ENCODE results near the gene MRPL38.
A peak's percentile ranks its signal among the peaks of the same experiment; 100 is the strongest.
"Not testable (repeated sequence)": the region's sequence is repeated elsewhere in the genome, so short reads cannot be mapped to it uniquely, and the experiment has no call there.

The MRPL38 gene

DNA sequence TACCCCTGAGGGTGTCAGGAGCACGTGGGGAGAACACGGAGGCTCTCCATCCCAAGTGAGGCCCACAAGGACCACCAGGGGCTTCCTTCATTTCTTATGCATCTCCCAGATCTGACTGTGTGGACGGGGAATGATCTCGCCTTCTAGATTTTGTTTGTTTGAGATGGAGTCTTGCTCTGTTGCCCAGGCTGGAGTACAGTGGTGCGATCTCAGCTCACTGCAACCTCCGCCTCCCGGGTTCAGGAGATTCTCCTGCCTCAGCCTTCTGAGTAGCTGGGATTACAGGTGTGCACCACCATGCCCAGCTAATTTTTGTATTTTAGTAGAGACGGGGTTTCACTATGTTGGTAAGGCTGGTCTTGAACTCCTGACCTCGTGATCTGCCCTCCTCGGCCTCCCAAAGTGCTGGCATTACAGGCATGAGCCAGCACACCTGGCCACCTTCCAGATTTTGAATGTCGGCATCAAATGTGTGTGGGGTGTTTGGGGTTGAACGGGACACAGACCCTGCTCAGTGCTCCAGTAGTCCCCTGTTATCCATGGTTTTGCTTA, 35.9 kb downstream of the MRPL38 start:
- DNase-seq; H3K27ac Mint-ChIP-seq; H3K9me3 Mint-ChIP-seq; ATAC-seq; H3K4me3 Mint-ChIP-seq; H3K27me3 Mint-ChIP-seq; H3K36me3 Mint-ChIP-seq (ENCODE audit: low read depth): not testable (repeated sequence)
- peaks cover 20% of the 10 kb centered on the region for H3K4me1 Mint-ChIP-seq

DNA sequence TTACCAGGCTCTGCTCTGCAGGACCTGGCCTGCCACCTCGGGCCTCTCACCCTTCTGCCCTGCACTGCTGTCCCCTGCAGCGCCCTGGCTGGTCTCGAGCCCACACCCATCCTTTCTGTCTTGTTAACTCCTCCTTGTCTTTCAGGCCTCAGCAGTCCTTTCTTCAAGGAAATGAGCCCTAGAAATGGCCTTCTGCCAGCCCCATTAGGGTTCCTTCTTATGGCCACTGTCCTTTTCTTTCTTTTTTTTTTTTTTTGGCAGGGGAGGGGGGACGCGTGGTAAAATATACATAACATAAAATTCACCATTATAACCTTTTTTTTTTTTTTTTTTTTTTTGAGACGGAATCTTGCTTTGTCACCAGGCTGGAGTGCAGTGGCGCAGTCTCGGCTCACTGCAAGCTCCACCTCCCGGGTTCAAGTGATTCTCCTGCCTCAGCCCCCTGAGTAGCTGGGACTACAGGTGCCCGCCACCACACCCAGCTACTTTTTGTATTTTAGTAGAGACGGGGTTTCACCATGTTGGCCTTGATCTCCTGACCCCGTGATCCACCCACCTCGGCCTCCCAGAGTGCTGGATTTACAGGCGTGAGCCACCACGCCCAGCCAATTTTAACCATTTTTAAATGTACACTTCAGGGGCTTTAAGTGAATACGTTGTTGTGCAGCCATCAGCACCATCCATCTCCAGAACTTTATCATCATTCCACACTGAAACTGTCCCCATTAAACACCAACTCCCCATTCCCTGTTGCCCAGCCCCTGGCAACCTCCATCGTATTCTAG, 39.1 kb downstream of the MRPL38 start:
- H3K4me3 Mint-ChIP-seq; ATAC-seq; H3K36me3 Mint-ChIP-seq (ENCODE audit: low read depth); H3K27me3 Mint-ChIP-seq; DNase-seq; H3K27ac Mint-ChIP-seq; H3K9me3 Mint-ChIP-seq: not testable (repeated sequence)
- peaks cover 21% of the 10 kb centered on the region for H3K4me1 Mint-ChIP-seq

DNA sequence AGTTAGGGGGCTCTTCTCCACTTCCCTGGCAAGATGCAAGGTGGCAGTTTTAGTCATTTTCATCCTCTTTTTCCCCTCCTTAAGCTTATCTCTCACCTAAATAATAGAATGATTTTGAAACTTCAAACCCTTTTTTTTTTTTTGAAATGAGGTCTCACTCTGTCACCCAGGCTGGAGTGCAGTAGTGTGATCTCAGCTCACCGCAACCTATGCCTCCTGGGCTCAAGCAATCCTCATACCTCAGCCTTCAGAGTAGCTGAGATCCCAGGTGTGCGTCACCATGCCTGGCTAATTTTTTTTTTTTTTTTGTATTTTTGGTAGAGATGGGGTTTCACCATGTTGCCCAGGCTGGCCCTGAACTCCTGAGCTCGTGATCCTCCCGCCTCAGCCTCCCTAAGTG, 39.8 kb downstream of the MRPL38 start:
- not testable (repeated sequence) for H3K4me3 Mint-ChIP-seq; H3K27me3 Mint-ChIP-seq; DNase-seq; H3K36me3 Mint-ChIP-seq (ENCODE audit: low read depth); H3K9me3 Mint-ChIP-seq
- Mint-ChIP-seq H3K4me1 (peaks cover 21% of the 10 kb centered on the region), H3K27ac (peak overlapping the region; percentile 44)
- ATAC-seq = peak; percentile 11

DNA sequence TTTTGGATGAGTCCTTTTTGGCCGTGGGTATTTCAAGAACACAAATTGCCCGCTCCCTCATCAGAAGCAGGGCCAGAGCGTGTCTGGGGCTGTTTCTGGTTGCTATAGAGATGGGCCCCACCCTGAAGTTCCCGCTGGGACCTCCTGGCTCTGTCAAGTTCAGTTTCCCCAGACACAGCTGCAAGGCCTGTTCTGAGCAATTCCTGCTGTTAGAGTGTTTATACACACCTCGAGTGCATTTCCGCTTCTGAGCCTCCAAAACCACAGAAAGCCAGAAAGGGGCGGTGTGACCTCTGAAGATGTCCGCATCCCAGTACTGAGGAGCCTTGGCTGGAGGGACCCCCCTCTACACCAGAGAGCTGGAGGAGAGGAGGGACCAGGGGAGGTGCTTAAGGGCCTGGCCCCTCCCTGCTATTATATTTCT, 40.2 kb downstream of the MRPL38 start:
- H3K27me3 Mint-ChIP-seq = no peaks in the 10 kb centered on the region
- H3K4me3 Mint-ChIP-seq = peak overlapping the region; percentile 6
- ATAC-seq = peak; percentile 74
- peaks cover 23% of the 10 kb centered on the region for H3K4me1 Mint-ChIP-seq
- no peaks in the 10 kb centered on the region for H3K9me3 Mint-ChIP-seq
- no peaks in the 10 kb centered on the region for H3K36me3 Mint-ChIP-seq (ENCODE audit: low read depth)
- H3K27ac Mint-ChIP-seq = peak overlapping the region; percentile 44
- DNase-seq = peak; percentile 46

DNA sequence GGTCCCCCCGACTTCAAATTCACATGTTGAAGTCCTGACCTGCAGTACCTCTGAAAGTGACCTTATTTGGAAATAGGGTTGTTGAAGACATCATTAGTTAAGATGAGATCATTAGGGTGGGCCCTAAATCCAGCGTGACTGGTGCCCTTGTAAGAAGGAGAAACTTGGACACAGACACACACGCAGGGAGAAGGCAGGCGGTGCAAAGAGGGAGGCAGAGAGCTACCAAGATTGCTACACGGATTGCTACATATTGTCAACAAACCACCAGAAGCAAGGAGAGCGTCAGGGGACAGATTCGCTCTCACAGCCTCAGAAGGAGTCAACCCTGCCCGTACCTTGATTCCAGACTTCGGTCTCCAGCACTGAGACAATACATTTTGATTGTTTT, 42.8 kb downstream of the MRPL38 start:
- DNase-seq (no peak), ATAC-seq (no peak)
- Mint-ChIP-seq H3K36me3 (ENCODE audit: low read depth) (no peaks in the 10 kb centered on the region), H3K27ac (no peak overlapping the region), H3K9me3 (no peaks in the 10 kb centered on the region), H3K4me1 (peaks cover 39% of the 10 kb centered on the region), H3K27me3 (no peaks in the 10 kb centered on the region), H3K4me3 (no peak overlapping the region)

DNA sequence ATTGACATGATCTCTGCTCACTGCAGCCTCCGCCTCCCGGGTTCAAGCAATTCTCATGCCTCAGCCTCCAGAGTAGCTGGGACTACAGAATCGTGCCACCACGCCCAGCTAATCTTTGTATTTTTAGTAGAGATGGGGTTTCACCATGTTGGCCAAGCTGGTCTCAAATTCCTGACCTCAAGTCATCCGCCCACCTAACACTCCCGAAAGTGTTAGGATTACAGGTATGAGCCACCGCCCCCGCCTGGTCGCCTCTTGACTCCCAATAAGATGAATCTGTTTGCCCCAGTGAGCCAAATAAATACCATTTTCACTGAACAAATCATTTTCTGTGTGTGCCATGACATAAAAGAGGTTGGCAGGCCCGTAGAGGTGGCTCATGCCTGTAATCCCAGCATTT, 45.3 kb downstream of the MRPL38 start:
- DNase-seq; H3K27ac Mint-ChIP-seq; H3K4me3 Mint-ChIP-seq; H3K36me3 Mint-ChIP-seq (ENCODE audit: low read depth); H3K27me3 Mint-ChIP-seq; ATAC-seq; H3K9me3 Mint-ChIP-seq: not testable (repeated sequence)
- peaks cover 34% of the 10 kb centered on the region for H3K4me1 Mint-ChIP-seq

DNA sequence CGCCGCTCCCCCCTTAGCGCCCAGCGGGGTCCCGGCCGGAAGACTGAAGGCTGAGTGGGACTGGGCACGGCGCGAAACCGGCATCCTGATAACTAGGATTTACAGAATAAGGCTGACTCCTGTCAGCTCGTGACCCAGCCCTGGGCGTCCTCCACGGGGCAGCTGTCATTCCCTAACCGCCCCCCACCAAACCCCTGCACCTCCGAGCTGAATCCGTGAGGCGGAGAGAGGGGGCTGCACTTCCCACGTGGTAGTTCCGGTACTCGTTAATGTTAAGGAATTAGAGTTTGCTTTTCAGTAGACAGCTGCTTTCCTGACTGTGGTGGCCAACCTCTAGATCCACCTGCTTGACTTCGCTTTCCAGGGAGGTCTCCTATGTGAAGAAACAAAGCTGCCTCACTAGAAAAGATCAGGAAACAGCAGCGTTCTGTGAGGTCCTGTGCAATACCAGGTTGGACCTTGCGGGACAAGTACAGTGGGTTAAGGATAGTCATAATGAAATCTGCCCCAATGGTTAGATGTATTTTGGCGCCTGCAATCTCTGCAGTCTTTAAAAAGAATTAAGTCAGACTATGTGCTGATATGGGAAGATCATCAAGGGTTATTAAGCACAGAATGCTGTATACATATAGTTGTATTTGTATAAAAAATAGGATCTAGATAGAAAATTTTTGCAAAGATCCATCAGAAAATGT, 48.5 kb downstream of the MRPL38 start:
- no peaks in the 10 kb centered on the region for H3K27me3 Mint-ChIP-seq
- H3K36me3 Mint-ChIP-seq (ENCODE audit: low read depth) = no peaks in the 10 kb centered on the region
- peak; percentile 63 for DNase-seq
- peak overlapping the region; percentile 90 for H3K27ac Mint-ChIP-seq
- peaks cover 40% of the 10 kb centered on the region for H3K4me1 Mint-ChIP-seq
- no peak overlapping the region for H3K4me3 Mint-ChIP-seq
- ATAC-seq = no peak
- H3K9me3 Mint-ChIP-seq = no peaks in the 10 kb centered on the region

DNA sequence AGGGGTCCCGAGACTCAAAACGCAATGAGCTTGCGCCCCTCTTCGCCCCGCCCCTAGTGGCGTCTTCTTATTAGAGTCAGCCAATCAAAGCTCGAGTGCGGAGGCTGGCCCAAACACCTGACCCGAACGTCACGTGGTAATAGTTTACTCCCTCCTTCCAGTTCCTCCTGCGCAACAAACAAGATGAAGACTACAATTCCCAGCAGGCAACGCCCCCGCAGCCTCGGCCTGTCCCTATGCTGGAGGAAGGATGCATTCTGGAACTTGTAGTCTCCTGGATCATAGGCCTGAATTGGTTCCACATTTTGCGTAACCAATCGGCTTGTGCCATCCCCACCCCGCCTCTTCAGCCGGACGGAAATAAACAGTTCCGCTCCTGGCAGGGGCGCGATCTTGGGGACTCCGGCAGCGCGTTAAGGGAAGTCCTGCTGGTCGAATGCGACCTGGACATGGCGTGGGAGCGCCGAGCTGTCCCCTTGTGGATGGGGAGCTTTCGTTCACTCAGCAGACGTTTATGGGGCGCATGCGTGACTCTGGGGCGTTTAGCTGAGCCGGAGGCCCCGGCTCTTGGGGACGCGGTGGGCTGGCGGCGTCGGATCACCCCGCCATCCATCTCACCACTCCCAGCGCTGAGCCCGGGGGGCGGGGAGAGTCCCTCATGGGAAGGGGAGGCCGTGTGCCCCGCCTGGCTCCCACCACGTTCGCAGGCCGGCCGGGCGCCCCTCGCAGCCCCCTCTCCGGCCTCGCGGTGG, 49.2 kb downstream of the MRPL38 start, which contains the start of gene WBP2:
WBP2 (minus strand) TSS at position 26 of the 752 bp plus-strand sequence. CDS start 38 bp downstream, outside the sequence.
- H3K27ac Mint-ChIP-seq = peak within 1 kb of the TSS; percentile 90
- peaks cover 40% of the 10 kb centered on the region for H3K4me1 Mint-ChIP-seq
- peak; percentile 95 for ATAC-seq
- H3K36me3 Mint-ChIP-seq (ENCODE audit: low read depth) = no peaks in the 10 kb centered on the region
- H3K27me3 Mint-ChIP-seq = no peaks in the 10 kb centered on the region
- no peaks in the 10 kb centered on the region for H3K9me3 Mint-ChIP-seq
- H3K4me3 Mint-ChIP-seq = no peak within 1 kb of the TSS
- peak; percentile 95 for DNase-seq

DNA sequence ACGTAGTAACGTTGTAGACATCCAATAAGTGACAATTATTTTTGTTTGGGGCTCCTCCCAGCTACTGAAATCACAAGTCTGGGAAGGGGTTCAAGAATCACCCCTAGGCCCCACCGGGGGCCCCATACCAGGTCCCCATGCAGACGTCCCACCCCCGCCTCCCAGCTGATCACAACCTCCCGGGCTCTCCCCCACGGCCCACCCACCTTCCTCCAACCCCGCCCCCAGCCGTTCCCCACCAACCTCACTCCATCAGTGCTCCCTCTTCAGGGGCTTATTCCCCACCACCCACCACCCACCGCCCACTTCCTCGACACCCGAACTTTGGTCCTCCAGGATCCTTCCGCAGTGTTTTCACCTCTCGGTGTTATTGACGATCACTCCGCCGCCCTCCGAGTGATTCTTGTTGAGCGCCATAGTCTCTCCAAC, 49.8 kb downstream of the MRPL38 start:
- peaks cover 40% of the 10 kb centered on the region for H3K4me1 Mint-ChIP-seq
- H3K27ac Mint-ChIP-seq = no peak overlapping the region
- no peak for ATAC-seq
- H3K27me3 Mint-ChIP-seq = no peaks in the 10 kb centered on the region
- H3K4me3 Mint-ChIP-seq = no peak overlapping the region
- H3K9me3 Mint-ChIP-seq = no peaks in the 10 kb centered on the region
- peaks cover under 1% of the 10 kb centered on the region for H3K36me3 Mint-ChIP-seq (ENCODE audit: low read depth)
- no peak for DNase-seq

DNA sequence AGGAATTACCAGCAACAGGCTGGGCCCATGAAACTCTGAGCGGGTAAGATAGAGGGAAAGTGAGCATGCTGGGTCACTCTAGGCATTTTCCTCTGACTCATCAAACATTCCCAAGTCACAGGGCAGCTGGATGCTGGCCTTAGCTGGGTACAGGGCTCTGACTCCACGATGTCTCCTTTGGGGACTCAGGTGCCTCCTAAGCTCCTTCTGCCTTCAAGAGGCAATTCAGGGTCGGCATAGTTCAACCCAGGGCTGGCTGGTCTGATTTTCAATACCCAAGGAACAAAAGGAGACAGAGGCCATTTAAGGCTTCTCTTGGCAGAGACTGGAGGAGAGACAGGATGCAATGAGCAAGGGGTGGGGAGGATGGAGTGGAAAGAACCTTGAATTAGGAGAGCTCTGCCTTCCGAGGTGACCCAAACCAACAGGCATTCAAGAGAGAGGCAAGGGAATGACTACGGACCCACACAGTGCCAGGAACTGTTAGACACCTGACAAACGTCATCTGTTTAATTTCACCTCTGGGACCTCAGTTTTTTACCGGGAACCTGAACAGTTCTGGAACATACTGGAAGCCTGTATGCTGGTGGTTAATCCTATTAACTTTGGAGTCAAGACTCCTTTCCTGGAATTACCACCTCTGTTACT, 50.5 kb downstream of the MRPL38 start:
- DNase-seq = no peak

DNA sequence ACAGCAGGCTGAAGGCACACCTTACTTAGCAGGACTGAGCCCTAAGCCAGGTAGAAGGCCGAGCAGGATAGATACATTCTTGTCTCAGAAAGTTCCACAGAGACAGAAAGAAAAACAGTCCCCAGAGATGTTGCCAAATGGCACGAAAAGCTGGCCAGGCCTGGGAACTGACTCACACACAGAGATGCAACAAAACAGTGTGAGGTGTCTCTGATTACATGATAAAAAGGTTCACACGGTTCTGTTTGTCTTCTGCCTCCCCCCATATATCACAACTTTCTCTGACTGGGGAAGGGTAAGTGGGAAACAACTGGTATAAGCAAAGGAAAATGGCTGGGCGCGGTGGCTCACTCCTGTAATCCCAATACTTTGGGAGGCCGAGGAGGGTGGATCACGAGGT, 51.3 kb downstream of the MRPL38 start:
- no peaks in the 10 kb centered on the region for H3K27me3 Mint-ChIP-seq
- peaks cover 3% of the 10 kb centered on the region for H3K36me3 Mint-ChIP-seq (ENCODE audit: low read depth)
- H3K27ac Mint-ChIP-seq = no peak overlapping the region
- ATAC-seq (no peak), DNase-seq (no peak)
- no peaks in the 10 kb centered on the region for H3K9me3 Mint-ChIP-seq
- peaks cover 31% of the 10 kb centered on the region for H3K4me1 Mint-ChIP-seq
- no peak overlapping the region for H3K4me3 Mint-ChIP-seq

More for the DNA sequence above, 50.5 kb downstream of the MRPL38 start:
- no peak for ATAC-seq
- Mint-ChIP-seq H3K36me3 (ENCODE audit: low read depth) (peaks cover 3% of the 10 kb centered on the region), H3K4me1 (peaks cover 36% of the 10 kb centered on the region), H3K9me3 (no peaks in the 10 kb centered on the region), H3K27me3 (no peaks in the 10 kb centered on the region), H3K27ac (no peak overlapping the region), H3K4me3 (no peak overlapping the region)

DNA sequence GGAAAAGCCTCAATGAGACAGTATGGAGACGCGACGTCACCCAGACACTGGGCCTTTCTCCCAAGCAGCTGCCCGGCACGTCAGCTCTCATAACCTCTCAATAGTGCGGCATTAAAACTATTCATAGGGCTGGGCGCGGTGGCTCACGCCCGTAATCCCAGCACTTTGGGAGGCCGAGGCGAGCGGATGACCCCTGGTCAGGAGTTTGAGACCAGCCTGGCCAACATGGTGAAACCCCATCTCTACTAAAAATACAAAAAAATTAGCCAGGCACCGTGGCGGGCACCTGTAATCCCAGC, 53.0 kb downstream of the MRPL38 start:
- DNase-seq; H3K27ac Mint-ChIP-seq; H3K36me3 Mint-ChIP-seq (ENCODE audit: low read depth); H3K9me3 Mint-ChIP-seq; ATAC-seq; H3K27me3 Mint-ChIP-seq; H3K4me3 Mint-ChIP-seq: not testable (repeated sequence)
- H3K4me1 Mint-ChIP-seq = peaks cover 26% of the 10 kb centered on the region

DNA sequence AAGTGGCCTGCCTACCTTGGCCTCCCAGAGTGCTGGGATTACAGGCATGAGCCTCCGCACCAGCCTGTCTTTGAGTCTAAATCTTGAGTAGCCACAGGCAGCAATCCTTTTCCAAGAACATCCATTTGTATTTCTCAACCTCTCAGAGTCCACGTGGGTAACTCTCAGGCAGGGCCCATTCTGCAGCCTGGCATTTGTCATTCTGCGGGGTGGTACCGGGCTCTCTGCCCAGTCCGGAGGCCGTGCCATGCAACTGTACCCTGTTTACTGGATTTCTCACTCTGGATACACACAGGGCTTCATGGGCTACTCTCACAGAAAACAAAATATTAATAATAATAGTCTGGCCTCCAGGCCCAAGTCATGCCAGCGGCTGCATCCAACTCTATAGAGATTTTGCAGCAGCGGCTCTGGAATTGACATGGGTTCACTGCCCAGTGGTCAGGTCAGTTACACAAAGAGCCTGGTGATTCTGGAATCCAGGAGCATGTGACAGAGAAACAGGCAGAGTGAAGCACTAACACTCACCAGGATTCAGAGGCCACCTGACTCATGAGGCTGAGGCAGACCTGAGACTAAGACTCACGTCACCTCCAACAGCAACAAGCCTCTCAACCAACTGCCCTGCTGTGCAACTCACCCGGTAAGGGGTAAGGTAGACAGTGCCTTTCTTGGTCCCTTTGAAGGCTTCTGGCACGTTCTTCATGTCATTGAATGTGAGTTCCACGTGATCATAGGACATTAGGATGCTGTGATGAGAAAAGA, 53.6 kb downstream of the MRPL38 start:
- Mint-ChIP-seq H3K27me3 (no peaks in the 10 kb centered on the region), H3K9me3 (no peaks in the 10 kb centered on the region), H3K4me3 (no peak overlapping the region), H3K4me1 (peaks cover 21% of the 10 kb centered on the region), H3K36me3 (ENCODE audit: low read depth) (peaks cover 5% of the 10 kb centered on the region), H3K27ac (no peak overlapping the region)
- DNase-seq = no peak
- no peak for ATAC-seq

All from activated naive CD8-positive, alpha-beta T cell treated with anti-CD3 and anti-CD28 coated beads, Interleukin-2, amount 50 U/mL, for 24 hours (primary cell).